ENCODE results near the gene TNFRSF8.

TNFRSF8 gene

DNA sequence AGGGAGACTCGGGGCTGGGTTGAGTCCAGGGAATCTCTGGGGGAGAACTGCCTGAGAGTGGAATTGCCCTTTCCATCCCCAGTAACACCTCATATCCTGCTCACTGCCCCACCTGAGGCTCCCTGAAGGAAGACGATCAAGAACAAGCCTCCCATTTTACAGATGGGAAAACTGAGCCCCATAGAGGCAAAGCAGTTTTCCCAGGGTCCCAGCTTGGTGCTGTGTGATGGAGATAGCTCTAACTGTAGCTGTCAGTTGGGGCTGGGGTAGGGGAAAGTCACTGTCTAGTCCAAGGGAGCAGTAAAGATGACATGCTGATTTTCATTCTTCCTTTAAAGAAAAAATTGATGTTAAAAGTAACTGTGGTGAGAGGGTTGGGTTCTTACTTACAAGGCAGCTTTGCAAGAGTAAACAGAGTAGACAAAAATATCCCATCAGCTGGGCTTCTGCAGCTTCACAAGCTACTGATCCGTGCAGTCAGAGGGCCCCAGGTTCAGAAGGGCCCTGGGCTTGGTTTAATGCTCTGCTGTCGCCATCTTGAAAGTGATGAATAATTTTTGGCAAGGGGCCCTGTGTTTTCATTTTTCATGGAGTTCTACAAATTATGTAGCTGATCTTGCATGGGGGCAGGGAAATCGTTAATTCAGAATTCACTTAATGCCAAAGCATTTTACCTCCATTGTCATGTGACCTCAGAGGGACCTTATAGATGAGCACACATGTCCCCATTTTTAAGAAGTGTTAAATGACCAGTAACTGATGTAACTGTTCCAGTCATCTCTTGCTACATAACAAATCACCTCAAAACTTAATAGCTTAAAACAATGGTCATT, 86.1 kb downstream of the TNFRSF8 start:
- H3K79me2 ChIP-seq (ENCODE audit: control insufficient read depth, low read length) = no peaks in the 10 kb centered on the region
- peak overlapping the region; percentile 66 for H3K4me3 ChIP-seq (ENCODE audit: low read length)
- peaks cover 3% of the 10 kb centered on the region; the same call in 1 of the 2 replicates for H3K9me3 ChIP-seq (ENCODE audit: control insufficient read depth, insufficient read depth, low read length)
- H3K9me2 ChIP-seq (replicated peaks; ENCODE audit: control insufficient read depth, low read length) = no peaks in the 10 kb centered on the region
- peak overlapping the region; percentile 83 for H3K4me2 ChIP-seq (ENCODE audit: low read length)
- H4K20me1 ChIP-seq (ENCODE audit: control insufficient read depth, insufficient read depth, low read depth, low read length) = no peaks in the 10 kb centered on the region
- H3K27me3 ChIP-seq (ENCODE audit: control insufficient read depth, low read length) = no peaks in the 10 kb centered on the region
- H3K36me3 ChIP-seq (ENCODE audit: control insufficient read depth, low read length) = no peaks in the 10 kb centered on the region; the same call in 1 of the 2 replicates
- peak overlapping the region; percentile 97 for H3K27ac ChIP-seq (ENCODE audit: low read depth, low read length)
- H3K4me1 ChIP-seq (ENCODE audit: control insufficient read depth, low read length) = peaks cover 90% of the 10 kb centered on the region
- H3F3A ChIP-seq (ENCODE audit: control insufficient read depth, insufficient read depth) = peaks cover 35% of the 10 kb centered on the region
- TF ChIP-seq CTCF (IDR thresholded peaks at IDR 0.05; ENCODE audit: low read depth, low read length, poor library complexity, severe bottlenecking) (no peak), EZH2phosphoT487 (IDR thresholded peaks at IDR 0.05; ENCODE audit: borderline replicate concordance, low read length) (no peak)

DNA sequence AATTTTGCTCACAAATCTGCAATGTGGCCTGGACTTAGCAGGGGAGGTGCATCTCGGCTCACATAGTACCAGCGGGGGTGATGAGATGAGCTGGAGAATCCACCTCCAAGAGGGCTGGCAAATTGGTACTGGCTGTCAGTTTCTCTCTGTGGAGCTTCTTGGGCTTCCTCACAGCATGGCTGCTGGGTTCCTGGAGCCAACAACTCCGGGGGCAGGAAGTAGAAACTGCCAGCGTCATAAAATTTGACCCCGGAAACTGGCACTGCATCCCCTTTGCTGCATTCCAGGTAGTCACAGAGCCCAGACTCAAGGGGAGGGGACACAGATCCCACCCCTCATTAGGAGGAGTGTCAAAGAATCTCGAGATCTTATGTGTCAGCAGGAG, 86.7 kb downstream of the TNFRSF8 start:
- Histone ChIP-seq H3K9me3 (ENCODE audit: control insufficient read depth, insufficient read depth, low read length) (peaks cover 3% of the 10 kb centered on the region; the same call in 1 of the 2 replicates), H3K4me2 (ENCODE audit: low read length) (peak overlapping the region; percentile 83), H4K20me1 (ENCODE audit: control insufficient read depth, insufficient read depth, low read depth, low read length) (no peaks in the 10 kb centered on the region), H3K4me1 (ENCODE audit: control insufficient read depth, low read length) (peaks cover 84% of the 10 kb centered on the region), H3K4me3 (ENCODE audit: low read length) (peak overlapping the region; percentile 66), H3K27me3 (ENCODE audit: control insufficient read depth, low read length) (no peaks in the 10 kb centered on the region), H3F3A (ENCODE audit: control insufficient read depth, insufficient read depth) (peaks cover 35% of the 10 kb centered on the region), H3K9me2 (replicated peaks; ENCODE audit: control insufficient read depth, low read length) (no peaks in the 10 kb centered on the region), H3K27ac (ENCODE audit: low read depth, low read length) (peak overlapping the region; percentile 97), H3K36me3 (ENCODE audit: control insufficient read depth, low read length) (no peaks in the 10 kb centered on the region; the same call in 1 of the 2 replicates), H3K79me2 (ENCODE audit: control insufficient read depth, low read length) (no peaks in the 10 kb centered on the region)
- TF ChIP-seq CTCF (IDR thresholded peaks at IDR 0.05; ENCODE audit: low read depth, low read length, poor library complexity, severe bottlenecking) (no peak), EZH2phosphoT487 (IDR thresholded peaks at IDR 0.05; ENCODE audit: borderline replicate concordance, low read length) (no peak)

DNA sequence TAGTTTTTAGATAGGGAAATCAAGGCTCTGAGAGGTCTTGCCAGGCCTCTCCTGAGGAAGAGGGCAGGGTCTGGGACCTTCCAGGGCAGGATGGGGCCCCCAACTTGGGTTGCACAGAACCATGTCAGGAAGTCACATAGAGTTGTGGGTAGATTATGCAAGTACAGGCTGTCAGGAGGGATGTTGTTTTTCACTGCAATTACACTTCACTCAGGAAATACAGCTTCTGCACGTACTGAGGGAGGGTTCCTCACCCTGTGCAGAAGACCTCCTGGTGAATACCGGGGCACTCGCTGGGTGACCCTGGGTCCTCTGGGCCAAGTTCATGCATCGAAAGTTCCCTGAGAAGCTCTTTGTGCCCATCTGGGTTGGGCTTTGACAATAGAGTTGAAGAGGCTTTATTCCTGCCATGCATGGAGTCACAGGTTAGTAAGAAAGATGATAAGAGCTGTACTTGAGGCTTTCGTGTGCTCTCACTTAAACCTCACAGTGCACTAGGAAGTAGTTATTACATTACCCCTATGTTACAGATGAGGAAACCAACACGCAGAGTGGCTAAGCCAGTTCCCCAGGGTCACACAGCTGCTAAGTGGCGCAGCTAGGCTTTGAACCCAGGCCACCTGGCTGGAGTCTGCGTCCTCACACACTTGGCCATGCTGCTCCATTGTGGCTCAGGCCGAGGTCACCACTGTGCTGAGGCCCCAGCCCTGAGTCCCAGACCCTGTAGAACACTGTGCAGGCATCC, 87.5 kb downstream of the TNFRSF8 start:
- Histone ChIP-seq H3K4me2 (ENCODE audit: low read length) (peak overlapping the region; percentile 83), H3K79me2 (ENCODE audit: control insufficient read depth, low read length) (no peaks in the 10 kb centered on the region), H3K27me3 (ENCODE audit: control insufficient read depth, low read length) (no peaks in the 10 kb centered on the region), H3K4me1 (ENCODE audit: control insufficient read depth, low read length) (peaks cover 80% of the 10 kb centered on the region), H3K9me2 (replicated peaks; ENCODE audit: control insufficient read depth, low read length) (no peaks in the 10 kb centered on the region), H3K27ac (ENCODE audit: low read depth, low read length) (peak overlapping the region; percentile 97), H3K36me3 (ENCODE audit: control insufficient read depth, low read length) (no peaks in the 10 kb centered on the region; the same call in 1 of the 2 replicates), H4K20me1 (ENCODE audit: control insufficient read depth, insufficient read depth, low read depth, low read length) (no peaks in the 10 kb centered on the region), H3K4me3 (ENCODE audit: low read length) (peak overlapping the region; percentile 66), H3F3A (ENCODE audit: control insufficient read depth, insufficient read depth) (peaks cover 35% of the 10 kb centered on the region), H3K9me3 (ENCODE audit: control insufficient read depth, insufficient read depth, low read length) (peaks cover 3% of the 10 kb centered on the region; the same call in 1 of the 2 replicates)
- TF ChIP-seq EZH2phosphoT487 (IDR thresholded peaks at IDR 0.05; ENCODE audit: borderline replicate concordance, low read length) = no peak
- no peak for TF ChIP-seq CTCF (IDR thresholded peaks at IDR 0.05; ENCODE audit: low read depth, low read length, poor library complexity, severe bottlenecking)
